HCT116 (cell line): ENCODE data around the gene RLF.

Experiments used
- EGR1 ChIP-seq: IDR thresholded peaks from 2 replicates; pipeline ENCODE4 v1.6.1; 2012; ENCODE audit warnings: low read depth
- ELF1 ChIP-seq: IDR thresholded peaks from 2 replicates; pipeline ENCODE4 v1.6.1; 2012; ENCODE audit warnings: low read depth, borderline replicate concordance
- EZH2 ChIP-seq: fragments of 200-600 bp; sonication (generic); IDR thresholded peaks from 2 replicates; pipeline ENCODE4 v1.6.1; 2017; ENCODE audit warnings: antibody characterized with exemption, mixed run types
- EZH2phosphoT487 ChIP-seq: fragments of 200-600 bp; IDR thresholded peaks from 2 replicates; pipeline ENCODE4 v1.6.1; 2018; ENCODE audit warnings: antibody characterized with exemption, borderline replicate concordance
- FOSL1 ChIP-seq: IDR thresholded peaks from 2 replicates; pipeline ENCODE4 v1.6.1; 2012; ENCODE audit warnings: low read depth
- JUND ChIP-seq: IDR thresholded peaks from 2 replicates; pipeline ENCODE4 v1.6.1; 2012
- POLR2A ChIP-seq: IDR thresholded peaks from 2 replicates; pipeline ENCODE4 v1.7.0; 2011; ENCODE audit warnings: borderline replicate concordance; ENCODE audit not compliant: insufficient read depth, insufficient read length; ENCODE audit errors: extremely low read depth
- POLR2AphosphoS5 ChIP-seq: IDR thresholded peaks from 2 replicates; pipeline ENCODE4 v1.6.1; 2011; ENCODE audit warnings: mild to moderate bottlenecking, low read depth, low read length, moderate library complexity
- REST ChIP-seq: IDR thresholded peaks from 2 replicates; pipeline ENCODE4 v1.6.1; 2012; ENCODE audit warnings: low read depth
- SP1 ChIP-seq: IDR thresholded peaks from 2 replicates; pipeline ENCODE4 v1.6.1; 2012; ENCODE audit warnings: low read depth
- ZBTB33 ChIP-seq: IDR thresholded peaks from 2 replicates; pipeline ENCODE4 v1.6.1; 2011; ENCODE audit warnings: mild to moderate bottlenecking, low read length, moderate library complexity; ENCODE audit not compliant: insufficient replicate concordance; ENCODE audit errors: extremely low read depth
- ZNF274 ChIP-seq: fragments of 200-500 bp; sonication (Bioruptor generic); IDR thresholded peaks from 2 replicates; pipeline ENCODE4 v1.6.1; 2014; ENCODE audit warnings: mild to moderate bottlenecking, low read depth, low read length, inconsistent platforms
- TF ChIP-seq, protein P1 (sequence below), 3 experiments: fragments of 200-600 bp in 1 of 3; sonication (generic) in 1 of 3; IDR thresholded peaks in 2 of 3; conservative IDR thresholded peaks in 1 of 3; 2 replicates each; pipeline ENCODE4 v1.5.1; 2012 to 2017; ENCODE audit warnings: low read depth in 2 of 3, low read length in 2 of 3, antibody characterized with exemption in 1 of 3, borderline replicate concordance in 1 of 3, control low read depth in 1 of 3, mild to moderate bottlenecking in 1 of 3, mixed read lengths in 1 of 3, mixed run types in 1 of 3, moderate library complexity in 1 of 3; ENCODE audit not compliant: insufficient read depth in 1 of 3

DNA sequence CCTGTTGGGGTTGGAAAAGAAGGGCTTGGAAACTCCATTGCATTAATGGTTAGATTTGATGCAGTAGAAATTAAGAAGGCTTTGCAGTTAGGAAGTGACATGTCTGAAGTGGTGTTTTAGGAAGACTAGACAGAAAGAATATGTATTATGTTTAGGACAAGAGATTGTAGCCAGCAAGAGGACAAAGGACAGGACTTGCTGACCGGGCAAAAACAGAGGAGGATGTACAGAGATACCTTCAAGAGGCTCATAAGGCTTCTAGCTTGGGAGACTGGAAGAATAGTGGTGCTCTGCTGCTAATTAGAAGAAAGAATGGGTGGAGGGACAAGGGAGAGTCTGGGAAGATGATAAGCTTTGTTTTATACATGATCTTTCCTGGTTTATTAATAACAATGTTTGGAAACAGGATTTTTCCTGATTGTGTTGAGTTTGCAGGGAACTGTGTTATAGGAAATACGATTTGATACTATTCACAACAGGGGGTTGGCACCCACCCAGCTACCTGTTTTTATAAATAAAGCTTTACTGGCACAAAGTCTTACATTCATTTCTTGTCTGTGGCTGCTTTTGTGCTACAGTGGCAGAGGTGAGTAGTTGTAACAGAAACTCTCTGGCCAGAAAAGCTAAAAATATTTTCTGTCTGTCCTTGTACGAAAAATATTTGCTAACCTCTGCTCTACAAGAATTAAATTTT lies 49.5 kb downstream of the RLF start:
- TF ChIP-seq EZH2 (no peak), POLR2AphosphoS5 (no peak), POLR2A (no peak), EZH2phosphoT487 (no peak), ZNF274 (no peak), ZBTB33 (no peak), JUND (no peak), REST (no peak), ELF1 (no peak), FOSL1 (no peak), SP1 (no peak), EGR1 (no peak)
- TF ChIP-seq, protein P1, sequence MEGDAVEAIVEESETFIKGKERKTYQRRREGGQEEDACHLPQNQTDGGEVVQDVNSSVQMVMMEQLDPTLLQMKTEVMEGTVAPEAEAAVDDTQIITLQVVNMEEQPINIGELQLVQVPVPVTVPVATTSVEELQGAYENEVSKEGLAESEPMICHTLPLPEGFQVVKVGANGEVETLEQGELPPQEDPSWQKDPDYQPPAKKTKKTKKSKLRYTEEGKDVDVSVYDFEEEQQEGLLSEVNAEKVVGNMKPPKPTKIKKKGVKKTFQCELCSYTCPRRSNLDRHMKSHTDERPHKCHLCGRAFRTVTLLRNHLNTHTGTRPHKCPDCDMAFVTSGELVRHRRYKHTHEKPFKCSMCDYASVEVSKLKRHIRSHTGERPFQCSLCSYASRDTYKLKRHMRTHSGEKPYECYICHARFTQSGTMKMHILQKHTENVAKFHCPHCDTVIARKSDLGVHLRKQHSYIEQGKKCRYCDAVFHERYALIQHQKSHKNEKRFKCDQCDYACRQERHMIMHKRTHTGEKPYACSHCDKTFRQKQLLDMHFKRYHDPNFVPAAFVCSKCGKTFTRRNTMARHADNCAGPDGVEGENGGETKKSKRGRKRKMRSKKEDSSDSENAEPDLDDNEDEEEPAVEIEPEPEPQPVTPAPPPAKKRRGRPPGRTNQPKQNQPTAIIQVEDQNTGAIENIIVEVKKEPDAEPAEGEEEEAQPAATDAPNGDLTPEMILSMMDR (IDR thresholded peaks at IDR 0.05 in 2 of 3, conservative IDR thresholded peaks at IDR 0.05 in 1 of 3; ENCODE audit: borderline replicate concordance in 1 of 3, insufficient read depth in 1 of 3, low read depth in 2 of 3, low read length in 2 of 3) = no peak
